HG02610 (cell line): ENCODE measurements around the gene CDC34.

Experiments
- ATAC-seq: cut with Tn5 transposase; IDR thresholded peaks from one replicate; pipeline ENCODE4 v1.9.1; 2021; ENCODE audit warnings: mild to moderate bottlenecking, moderate library complexity; ENCODE audit not compliant: unreplicated experiment

Gene CDC34

DNA sequence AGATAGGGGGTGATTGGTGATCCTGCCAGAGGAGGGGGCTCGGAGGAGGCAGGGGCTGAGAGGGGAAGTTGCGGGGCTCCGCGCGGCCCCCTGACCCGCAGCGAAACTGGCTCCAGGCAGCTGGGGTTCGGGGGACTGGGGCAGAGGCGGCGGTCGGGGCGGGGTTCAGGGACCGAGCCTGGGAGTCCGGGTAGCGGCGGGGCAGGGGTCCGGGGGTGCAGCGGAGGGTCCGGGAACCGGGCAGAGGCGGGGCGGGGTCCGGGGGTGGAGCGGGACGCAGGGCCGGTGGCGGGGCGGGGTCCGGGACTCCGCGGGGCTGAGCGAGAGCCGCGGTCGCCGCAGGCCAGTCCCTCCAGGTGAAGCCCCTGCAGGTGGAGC is 34.1 kb upstream of the CDC34 start:
- no peak for ATAC-seq

DNA sequence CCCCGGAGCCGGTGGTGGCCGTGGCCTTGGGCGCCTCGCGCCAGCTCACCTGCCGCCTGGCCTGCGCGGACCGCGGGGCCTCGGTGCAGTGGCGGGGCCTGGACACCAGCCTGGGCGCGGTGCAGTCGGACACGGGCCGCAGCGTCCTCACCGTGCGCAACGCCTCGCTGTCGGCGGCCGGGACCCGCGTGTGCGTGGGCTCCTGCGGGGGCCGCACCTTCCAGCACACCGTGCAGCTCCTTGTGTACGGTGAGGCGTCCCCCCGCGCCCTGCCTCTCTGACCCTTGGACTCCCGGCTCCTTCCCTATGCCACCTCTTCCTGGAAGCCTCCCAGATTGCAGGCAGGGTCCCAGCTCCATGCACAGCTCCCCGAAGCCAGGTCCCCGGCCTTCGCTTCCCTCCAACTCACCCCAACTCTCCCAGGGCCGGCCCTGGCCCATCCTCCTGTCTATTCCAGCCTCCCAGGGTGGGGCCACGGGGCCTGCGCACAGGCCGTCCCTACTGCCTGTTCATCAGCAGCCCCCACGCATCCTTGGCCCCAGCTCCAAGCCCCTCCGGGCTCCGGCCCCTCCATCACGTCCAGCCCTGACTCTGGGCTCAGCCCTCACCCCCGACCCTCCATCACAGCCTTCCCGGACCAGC is 33.6 kb upstream of the CDC34 start:
- no peak for ATAC-seq

- no peak for ATAC-seq
Observed at GRCh38 chr19:498511-498891, 33.1 kb upstream of the CDC34 start.

- ATAC-seq = no peak
Observed at GRCh38 chr19:498977-499623, 32.5 kb upstream of the CDC34 start.

- ATAC-seq = no peak
Observed at GRCh38 chr19:501646-502045, 29.9 kb upstream of the CDC34 start.

DNA sequence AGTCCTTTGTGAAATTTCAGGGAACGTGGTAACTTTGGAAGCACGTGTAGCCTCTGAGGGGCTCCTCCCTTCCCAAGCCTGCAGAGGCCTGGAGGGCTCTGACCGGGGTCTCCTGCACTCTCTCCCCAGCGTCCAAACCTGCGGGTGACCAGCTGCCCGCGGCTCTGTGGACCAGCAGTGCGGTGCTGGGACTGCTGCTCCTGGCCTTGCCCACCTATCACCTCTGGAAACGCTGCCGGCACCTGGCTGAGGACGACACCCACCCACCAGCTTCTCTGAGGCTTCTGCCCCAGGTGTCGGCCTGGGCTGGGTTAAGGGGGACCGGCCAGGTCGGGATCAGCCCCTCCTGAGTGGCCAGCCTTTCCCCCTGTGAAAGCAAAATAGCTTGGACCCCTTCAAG is 26.9 kb upstream of the CDC34 start:
- no peak for ATAC-seq

- peak; percentile 64 for ATAC-seq
Observed at GRCh38 chr19:506404-507285, 24.9 kb upstream of the CDC34 start.

GRCh38 chr19:507286-508203 is 24.0 kb upstream of the CDC34 start, which contains the start of gene TPGS1:
Gene TPGS1 (plus strand): TSS chr19:507497. CDS start chr19:507507, 10 bp downstream.
- ATAC-seq = peak; percentile 61

DNA sequence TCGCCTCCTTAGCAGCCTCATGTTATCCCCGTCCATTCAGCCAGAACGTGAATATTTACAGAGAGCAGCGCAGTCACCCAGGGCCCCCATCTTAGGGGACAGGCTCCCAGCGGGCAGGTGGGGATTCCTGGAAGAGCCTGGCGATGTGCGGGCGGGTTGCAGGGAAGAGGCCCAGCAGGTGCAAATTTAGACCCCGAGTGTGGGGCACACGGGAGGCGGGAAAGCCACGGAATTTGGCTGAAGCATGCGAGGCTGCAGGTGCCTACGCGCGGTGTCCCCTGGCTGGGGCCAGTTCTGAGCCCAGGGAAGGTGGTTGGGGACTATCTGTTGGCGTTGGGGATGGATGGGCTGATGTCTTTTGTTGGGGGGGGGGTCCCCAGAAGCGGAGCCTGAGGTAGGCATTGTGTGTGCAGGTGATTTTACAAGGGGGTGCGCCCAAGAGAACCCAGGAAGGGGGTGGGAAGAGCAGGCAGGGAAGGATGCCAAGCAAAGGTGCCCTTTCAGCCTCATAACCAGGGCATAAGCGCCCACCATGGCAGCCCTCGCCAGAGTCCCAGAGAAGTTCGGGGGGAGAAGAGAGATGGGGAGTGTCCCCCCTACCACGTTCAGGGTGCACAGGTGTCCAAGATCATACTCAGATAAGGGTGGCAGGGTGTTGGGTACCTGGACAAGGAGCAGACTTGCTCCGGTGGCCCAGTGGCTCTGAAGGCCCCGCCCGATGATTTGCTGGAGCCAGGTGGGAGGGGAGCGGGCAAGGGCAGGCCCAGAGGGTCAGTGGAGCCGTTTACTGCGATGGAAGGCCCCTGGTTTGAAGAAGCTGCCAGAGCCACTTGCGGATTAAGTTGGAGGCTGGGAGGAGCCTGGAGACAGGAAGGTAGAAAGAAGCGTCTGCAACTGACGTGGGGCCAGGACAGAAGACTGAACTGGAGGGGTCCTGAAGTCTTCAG is 23.1 kb upstream of the CDC34 start:
- ATAC-seq = no peak

DNA sequence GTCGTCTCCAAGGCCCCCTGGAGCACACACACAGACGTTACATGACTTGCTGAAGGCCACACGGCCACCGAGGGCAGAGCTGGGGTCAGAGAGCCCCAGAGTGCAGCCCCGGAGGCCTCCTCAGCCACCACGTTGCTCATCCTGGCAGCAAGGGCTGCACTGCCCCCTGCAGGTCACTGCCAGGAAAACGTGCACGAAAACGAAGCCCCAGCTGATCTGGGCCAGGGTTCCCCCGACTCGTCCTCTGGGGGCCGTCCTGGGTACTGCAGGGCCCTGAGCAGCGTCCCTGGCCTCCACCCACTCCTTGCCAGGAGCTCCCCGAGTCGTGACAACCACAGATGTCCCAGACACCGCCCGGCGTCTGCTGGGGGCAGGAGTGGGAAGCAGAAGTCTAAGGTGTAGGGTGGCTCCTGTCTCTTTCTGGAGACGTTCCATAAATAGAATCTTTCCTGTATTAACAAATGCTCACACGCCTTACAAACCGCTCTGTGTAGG is 20.9 kb upstream of the CDC34 start:
- ATAC-seq = no peak

DNA sequence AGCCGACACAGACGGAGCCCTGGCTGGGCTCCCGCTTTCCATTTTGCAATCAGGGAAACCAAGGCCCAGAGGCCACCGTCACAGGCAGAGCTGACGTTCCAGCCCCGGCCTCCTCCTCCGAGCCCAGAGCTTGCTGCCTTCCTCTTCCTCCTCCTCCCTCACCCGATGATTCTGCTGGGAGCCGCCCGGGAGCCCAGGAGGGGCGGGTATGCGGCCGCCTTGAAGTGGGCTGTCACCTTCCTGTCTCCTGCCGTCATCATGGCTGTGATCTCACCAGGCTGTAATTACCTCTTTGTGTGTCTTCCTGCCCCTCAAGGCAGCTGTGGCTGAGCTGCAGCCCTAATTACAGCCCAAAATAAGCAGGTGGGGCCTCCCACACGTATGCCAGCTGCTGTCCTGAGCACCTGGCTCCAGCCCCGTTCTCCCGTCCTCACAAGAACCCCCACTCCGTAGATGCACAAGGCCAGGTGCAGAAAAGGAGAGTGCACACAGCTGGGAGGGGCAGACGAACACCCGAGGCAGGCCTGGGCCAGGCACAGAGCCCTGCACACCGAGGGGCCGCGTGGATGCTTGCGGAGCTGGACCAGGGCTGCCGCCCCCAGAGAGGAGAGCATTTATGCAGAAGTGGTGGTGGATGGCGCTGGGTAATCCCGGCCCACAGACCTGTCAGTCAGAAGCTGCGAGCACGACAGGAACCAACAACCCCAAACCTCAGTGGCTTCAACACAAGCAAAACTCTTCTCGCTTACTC is 20.3 kb upstream of the CDC34 start:
- no peak for ATAC-seq

DNA sequence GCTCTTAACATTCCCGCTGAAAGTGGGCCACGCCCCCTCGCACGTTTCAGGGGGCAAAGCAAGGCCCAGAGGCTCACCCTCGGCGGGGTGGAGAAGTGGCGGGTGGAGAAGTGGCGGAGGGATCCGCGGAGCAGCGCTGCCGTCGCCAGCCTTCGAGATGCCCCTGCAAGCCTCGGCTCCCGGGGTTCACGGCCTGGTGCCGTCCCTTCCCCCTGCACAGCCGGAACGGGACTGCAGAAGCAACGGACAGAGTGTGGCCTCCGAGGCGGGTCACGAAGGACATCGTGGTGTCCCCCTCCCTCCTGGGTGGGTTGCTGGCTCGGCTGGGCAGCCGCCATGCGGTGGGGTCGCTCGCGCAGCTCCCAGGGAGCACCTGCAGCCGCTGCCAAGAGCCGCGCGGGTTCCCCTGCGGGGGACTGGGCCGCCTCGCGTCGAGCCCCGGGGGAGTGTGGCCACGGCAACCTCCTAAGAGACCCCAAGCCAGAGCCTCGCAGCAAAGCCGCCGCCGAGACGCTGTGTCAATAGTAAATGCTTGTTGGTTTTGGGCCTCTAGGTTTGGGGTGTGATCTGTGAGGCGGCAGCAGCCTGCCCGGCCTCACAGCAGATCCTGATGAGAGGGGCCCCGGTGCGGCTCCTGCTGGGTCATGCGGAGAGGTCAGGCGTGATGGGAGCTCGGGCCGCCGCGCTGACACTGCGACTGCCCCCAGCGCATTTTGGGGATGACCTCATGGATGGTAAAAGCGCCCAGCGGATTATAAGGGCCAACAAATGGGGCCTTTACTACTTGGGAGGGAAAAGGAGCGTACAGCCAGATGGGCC is 18.8 kb upstream of the CDC34 start:
- no peak for ATAC-seq

DNA sequence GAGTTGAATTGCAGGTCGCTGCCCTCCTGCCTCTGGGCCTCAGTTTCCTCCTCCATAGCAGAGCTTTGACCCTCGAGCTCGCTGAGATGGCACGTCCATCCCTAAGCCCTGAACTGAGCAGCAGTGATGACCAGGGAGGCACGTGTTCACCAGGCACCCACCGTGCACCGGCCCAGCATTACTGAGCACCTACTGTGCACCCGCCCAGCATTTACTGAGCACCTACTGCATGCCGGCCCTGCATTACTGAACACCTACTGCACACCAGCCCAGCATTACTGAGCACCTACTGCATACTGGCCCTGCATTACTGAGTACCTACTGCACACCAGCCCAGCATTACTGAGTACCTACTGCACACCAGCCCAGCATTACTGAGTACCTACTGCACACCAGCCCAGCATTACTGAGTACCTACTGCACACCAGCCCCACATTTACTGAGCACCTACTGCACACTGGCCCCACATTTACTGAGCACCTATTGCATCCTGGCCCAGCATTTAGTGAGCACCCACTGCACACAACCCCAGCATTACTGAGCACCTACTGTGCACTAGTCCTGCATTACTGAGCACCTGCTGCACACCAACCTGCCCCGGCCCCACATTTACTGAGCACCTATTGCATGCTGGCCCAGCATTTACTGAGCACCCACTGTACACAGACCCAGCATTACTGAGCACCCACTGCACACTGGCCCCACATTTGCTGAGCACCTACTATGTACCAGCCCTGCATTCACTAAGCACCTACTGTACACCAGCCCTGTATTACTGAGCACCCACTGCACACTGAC is 18.0 kb upstream of the CDC34 start:
- ATAC-seq = no peak

DNA sequence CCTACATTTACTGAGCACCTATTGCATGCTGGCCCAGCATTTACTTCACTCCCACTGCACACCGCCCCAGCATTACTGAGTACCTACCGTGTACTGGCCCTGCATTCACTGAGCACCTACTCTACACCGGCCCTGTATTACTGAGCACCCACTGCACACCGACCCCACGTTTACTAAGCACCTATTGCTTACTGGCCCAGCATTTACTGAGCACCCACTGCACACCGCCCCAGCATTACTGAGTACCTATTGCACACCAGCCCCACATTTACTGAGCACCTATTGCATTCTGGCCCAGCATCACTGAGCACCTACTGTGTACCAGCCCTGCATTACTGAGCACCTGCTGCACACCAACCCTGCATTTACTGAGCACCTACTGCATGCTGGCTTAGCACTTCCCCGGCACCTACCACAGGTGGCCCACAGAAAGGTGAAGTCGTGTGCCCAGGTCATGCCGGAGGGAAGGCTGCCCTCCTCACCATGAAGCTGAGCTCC is 17.3 kb upstream of the CDC34 start:
- no peak for ATAC-seq

- ATAC-seq = no peak
Observed at GRCh38 chr19:517721-518597, 13.6 kb upstream of the CDC34 start.

GRCh38 chr19:518598-519231 is 12.8 kb upstream of the CDC34 start:
- ATAC-seq = no peak
